ENCODE results near the gene AFTPH.

AFTPH gene

GRCh38 chr2:64632835-64633819, 109.0 kb downstream of the AFTPH start:
- TF ChIP-seq CTCF (IDR thresholded peaks at IDR 0.05): no peak
- Histone ChIP-seq H3K27ac (no peak overlapping the region), H3K4me3 (no peak overlapping the region), H3K9me3 (no peaks in the 10 kb centered on the region), H3K27me3 (no peaks in the 10 kb centered on the region), H3K36me3 (peaks cover 25 to 55% (median 31%) of the 10 kb centered on the region in 3 donors), H3K4me1 (peaks cover 0 to 2% (median under 1%) of the 10 kb centered on the region in 4 donors)
- no peak for DNase-seq
- intact Hi-C loops (cut with DNase I; ENCODE audit: low total_unique reads): no loop called here

DNA sequence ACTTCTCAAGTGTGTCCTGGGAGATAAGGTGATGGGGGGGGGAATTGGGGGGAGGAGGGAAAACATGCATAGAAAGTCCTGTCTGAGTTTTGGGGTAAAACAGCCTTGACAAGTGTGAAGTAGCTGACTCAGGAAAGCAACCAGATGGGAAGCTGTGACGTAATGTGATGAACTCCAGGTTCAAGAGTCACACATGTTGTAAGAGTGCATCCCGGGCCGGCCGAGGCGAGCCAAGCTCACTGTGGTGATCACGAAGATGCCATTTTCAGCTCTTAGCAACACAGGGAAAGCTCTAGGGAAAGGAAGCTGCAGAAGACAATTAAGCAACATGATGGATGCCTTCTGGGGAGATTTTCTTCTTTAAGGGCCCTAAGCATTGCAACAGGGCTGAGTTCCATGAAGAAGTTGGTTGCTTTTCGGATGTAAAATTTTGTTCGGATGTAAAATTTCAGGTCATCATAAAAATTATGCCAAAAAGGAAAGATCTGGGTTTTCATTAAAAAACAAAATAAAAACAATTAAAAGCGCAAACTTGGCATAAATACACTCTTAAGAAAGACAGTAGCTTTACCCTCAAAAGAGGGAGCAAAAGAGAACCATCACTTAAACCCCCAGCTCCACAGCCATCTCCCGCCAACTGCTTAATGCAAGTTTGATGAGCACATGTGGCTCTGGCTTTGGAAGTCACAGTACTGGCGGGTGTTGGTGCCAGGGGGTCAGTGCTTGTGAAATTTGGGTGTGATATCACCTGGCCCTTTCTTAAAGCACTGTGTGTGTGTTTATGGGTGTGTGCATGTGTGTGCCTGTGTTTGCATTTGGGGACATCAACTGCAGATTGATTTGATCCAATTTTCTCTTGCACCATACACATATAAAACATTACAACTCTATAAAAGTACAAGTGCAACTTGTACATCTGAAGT, 110.5 kb downstream of the AFTPH start:
- no peak overlapping the region for H3K27ac ChIP-seq
- intact Hi-C loops (cut with DNase I; ENCODE audit: low total_unique reads): no loop called here
- H3K27me3 ChIP-seq: no peaks in the 10 kb centered on the region
- no peak overlapping the region for H3K4me3 ChIP-seq
- DNase-seq: no peak
- peaks cover 0 to 4% (median 2%) of the 10 kb centered on the region in 4 donors for H3K4me1 ChIP-seq
- peaks cover 25 to 55% (median 31%) of the 10 kb centered on the region in 3 donors for H3K36me3 ChIP-seq
- no peaks in the 10 kb centered on the region for H3K9me3 ChIP-seq
- no peak for TF ChIP-seq CTCF (IDR thresholded peaks at IDR 0.05)

DNA sequence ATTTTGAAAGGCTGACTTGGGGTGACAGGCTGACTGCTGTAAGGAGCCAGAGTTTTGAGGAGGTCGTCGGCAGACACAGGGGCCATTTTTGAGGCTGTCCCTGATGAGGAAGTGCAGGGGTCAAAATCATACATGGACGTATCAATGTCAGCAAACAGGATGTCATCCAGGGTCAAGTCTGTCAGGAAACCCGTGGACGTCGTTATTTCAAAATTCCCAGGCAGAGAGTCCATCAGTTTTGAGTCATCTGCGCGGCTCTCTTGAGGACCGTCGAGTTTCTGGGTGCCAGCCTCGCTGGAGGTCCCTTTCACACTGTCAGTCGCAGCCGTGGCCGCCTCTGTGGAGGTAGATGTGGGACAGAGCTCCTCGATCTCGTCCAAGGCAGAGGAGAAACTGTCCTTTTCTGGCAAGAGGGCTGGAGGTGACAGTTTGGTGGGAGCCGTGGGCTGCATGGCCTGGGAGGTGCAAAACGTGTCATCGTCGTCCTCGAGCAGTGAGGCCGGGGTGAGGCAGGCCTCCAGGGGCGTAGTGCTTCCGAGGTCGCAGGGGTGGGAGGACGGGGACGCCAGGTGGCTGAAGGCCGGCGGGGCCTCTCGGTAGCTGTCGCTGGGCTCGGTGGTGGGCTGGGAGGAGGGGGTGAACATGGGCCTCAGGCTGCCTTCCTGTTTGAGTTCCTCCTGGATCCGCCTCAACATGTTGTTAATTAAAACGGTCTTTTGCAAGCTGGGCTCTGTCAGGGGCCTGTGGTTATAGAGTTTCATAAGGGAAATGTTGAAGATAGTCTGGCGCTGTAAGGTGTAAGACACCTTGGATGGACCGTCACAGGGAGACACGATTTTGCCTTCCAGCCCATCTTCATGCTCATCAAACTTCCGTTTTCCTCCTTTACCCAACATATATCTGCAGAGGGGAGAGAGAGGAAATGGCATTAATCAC, 112.1 kb downstream of the AFTPH start:
- intact Hi-C loops (cut with DNase I; ENCODE audit: low total_unique reads): no loop called here
- no peak for TF ChIP-seq CTCF (IDR thresholded peaks at IDR 0.05)
- peaks cover 0 to 20% (median 11%) of the 10 kb centered on the region in 4 donors for H3K4me1 ChIP-seq

GRCh38 chr2:64637000-64637635, 113.0 kb downstream of the AFTPH start:
- Histone ChIP-seq H3K4me1 (peaks cover 0 to 23% (median 13%) of the 10 kb centered on the region in 4 donors), H3K27ac (no peak overlapping the region), H3K27me3 (no peaks in the 10 kb centered on the region), H3K9me3 (no peaks in the 10 kb centered on the region), H3K36me3 (peaks cover 25 to 45% (median 31%) of the 10 kb centered on the region in 3 donors), H3K4me3 (no peak overlapping the region)
- TF ChIP-seq CTCF (IDR thresholded peaks at IDR 0.05): no peak
- intact Hi-C loops (cut with DNase I; ENCODE audit: low total_unique reads): no loop called here
- DNase-seq: no peak

More for the DNA sequence above, 112.1 kb downstream of the AFTPH start:
- Histone ChIP-seq H3K27me3 (no peaks in the 10 kb centered on the region), H3K9me3 (no peaks in the 10 kb centered on the region), H3K36me3 (peaks cover 25 to 46% (median 31%) of the 10 kb centered on the region in 3 donors), H3K4me3 (no peak overlapping the region), H3K27ac (no peak overlapping the region)
- DNase-seq: no peak

Measured in tibial artery (tissue), 4 donors.